GM18505 (cell line): Measurements from ENCODE around the gene LCN2.

ENCODE experiments used
- ATAC-seq: cut with Tn5 transposase; IDR thresholded peaks from one replicate; pipeline ENCODE4 v1.9.1; 2021; ENCODE audit not compliant: unreplicated experiment
- POLR2A ChIP-seq: IDR thresholded peaks from 4 replicates; pipeline ENCODE4 v1.6.1; 2011; ENCODE audit warnings: borderline replicate concordance; ENCODE audit not compliant: insufficient read depth, insufficient read length; ENCODE audit errors: extremely low read depth

The LCN2 gene

GRCh38 chr9:128149001-128149701, at the start of gene LCN2:
Gene LCN2, plus strand, starts transcription at chr9:128149453. Its CDS starts 73 bp downstream, at chr9:128149526.
- ATAC-seq, result no peak
- TF ChIP-seq POLR2A, result no peak

GRCh38 chr9:128099932-128100491, 49.2 kb upstream of the LCN2 start:
- no peak for ATAC-seq
- no peak for TF ChIP-seq POLR2A

- ATAC-seq, result no peak
- TF ChIP-seq POLR2A, result no peak
These were observed 48.7 kb upstream of the LCN2 start for GRCh38 chr9:128100581-128100980.

GRCh38 chr9:128101231-128101661, 48.0 kb upstream of the LCN2 start:
- ATAC-seq, result no peak
- no peak for TF ChIP-seq POLR2A

GRCh38 chr9:128101690-128102089, 47.6 kb upstream of the LCN2 start:
- no peak for TF ChIP-seq POLR2A
- no peak for ATAC-seq

GRCh38 chr9:128102196-128102595, 47.1 kb upstream of the LCN2 start:
- no peak for ATAC-seq
- no peak for TF ChIP-seq POLR2A

- no peak for TF ChIP-seq POLR2A
- ATAC-seq, result no peak
These were observed 46.2 kb upstream of the LCN2 start for GRCh38 chr9:128102861-128103588.

- ATAC-seq, result no peak
- TF ChIP-seq POLR2A, result no peak
These were observed 45.7 kb upstream of the LCN2 start for GRCh38 chr9:128103589-128103962.

GRCh38 chr9:128104171-128104618, 45.1 kb upstream of the LCN2 start:
- no peak for TF ChIP-seq POLR2A
- no peak for ATAC-seq

- no peak for ATAC-seq
- no peak for TF ChIP-seq POLR2A
These were observed 43.6 kb upstream of the LCN2 start for GRCh38 chr9:128105538-128106175.

- no peak for TF ChIP-seq POLR2A
- no peak for ATAC-seq
These were observed 42.9 kb upstream of the LCN2 start for GRCh38 chr9:128106181-128106939.

- no peak for ATAC-seq
- no peak for TF ChIP-seq POLR2A
These were observed 42.2 kb upstream of the LCN2 start for GRCh38 chr9:128106940-128107467.
